22Rv1 (cell line): ENCODE results near the gene SMAD3.

Experiments
- CTCF ChIP-seq: fragments of 450-650 bp; IDR thresholded peaks from 2 replicates; pipeline ENCODE4 v1.5.1; 2017; ENCODE audit warnings: mild to moderate bottlenecking
- ZFX ChIP-seq: fragments of 450-650 bp; IDR thresholded peaks from 2 replicates; pipeline ENCODE4 v1.6.1; 2017; ENCODE audit warnings: antibody characterized with exemption, borderline replicate concordance

- TF ChIP-seq CTCF = no peak
- TF ChIP-seq ZFX = no peak
Measured at GRCh38 chr15:67242708-67243111, 177.3 kb downstream of the SMAD3 start.
